Neural cell (in vitro differentiated cells): ENCODE data around the gene APBA2. TPM values are rescaled to one million over a fixed set of nuclear protein-coding genes. Genes with fewer than 3 reads are reported as not detected.

Source experiments
- H2AFZ ChIP-seq: fragments of 200-600, 300-800 bp; sonication (generic), shearing (Covaris generic); 2 replicates; pipeline ENCODE4 v1.6.0; 2014; ENCODE audit warnings: low read depth, mild to moderate bottlenecking, antibody characterized with exemption, low read length, moderate library complexity
- H3F3A ChIP-seq: fragments of 200-600 bp; shearing (Covaris generic); 2 replicates; pipeline ENCODE4 v1.6.1; 2016; ENCODE audit warnings: mild to moderate bottlenecking, moderate library complexity, mixed read lengths, antibody characterized with exemption, low read length; ENCODE audit not compliant: insufficient read depth, poor library complexity, severe bottlenecking
- H3K27ac ChIP-seq: fragments of 200-600, 300-800 bp; sonication (generic), shearing (Covaris generic); 2 replicates; pipeline ENCODE4 v1.5.1; 2014; ENCODE audit warnings: mild to moderate bottlenecking, low read length, moderate library complexity
- H3K27me3 ChIP-seq: fragments of 300-800, 200-600 bp; sonication (generic), shearing (Covaris generic); 2 replicates; pipeline ENCODE4 v1.6.0; 2014; ENCODE audit warnings: mild to moderate bottlenecking, low read depth, low read length, moderate library complexity; ENCODE audit not compliant: insufficient read depth
- H3K36me3 ChIP-seq: fragments of 300-800, 200-600 bp; sonication (generic), shearing (Covaris generic); 2 replicates; pipeline ENCODE4 v1.5.1; 2014; ENCODE audit warnings: mild to moderate bottlenecking, antibody characterized with exemption, low read length, moderate library complexity; ENCODE audit not compliant: insufficient read depth
- H3K4me2 ChIP-seq: fragments of 300-800, 200-600 bp; sonication (generic), shearing (Covaris generic); 2 replicates; pipeline ENCODE4 v1.6.0; 2014; ENCODE audit warnings: mild to moderate bottlenecking, low read length
- H3K4me3 ChIP-seq: fragments of 300-800, 200-600 bp; sonication (generic), shearing (Covaris generic); 2 replicates; pipeline ENCODE4 v1.5.1; 2014; ENCODE audit warnings: mild to moderate bottlenecking, low read length, moderate library complexity
- H3K79me2 ChIP-seq: fragments of 200-600 bp; shearing (Covaris generic); replicated peaks from 2 replicates; pipeline ENCODE4 v1.6.0; 2014; ENCODE audit warnings: mild to moderate bottlenecking, low read length, moderate library complexity; ENCODE audit not compliant: insufficient read depth
- H3K9ac ChIP-seq: fragments of 300-800, 200-600 bp; sonication (generic), shearing (Covaris generic); 2 replicates; pipeline ENCODE4 v1.6.1; 2016; ENCODE audit warnings: mild to moderate bottlenecking, low read length, mixed read lengths
- H3K9me2 ChIP-seq: fragments of 200-600 bp; shearing (Covaris generic); 2 replicates; pipeline ENCODE4 v1.6.1; 2016; ENCODE audit warnings: mild to moderate bottlenecking, low read length, mixed read lengths; ENCODE audit not compliant: insufficient read depth
- H3K9me3 ChIP-seq: fragments of 200-600, 300-800 bp; sonication (generic), shearing (Covaris generic); 2 replicates; pipeline ENCODE4 v1.6.1; 2016; ENCODE audit warnings: mild to moderate bottlenecking, mixed run types, low read length, moderate library complexity, mixed read lengths
- H4K20me1 ChIP-seq: fragments of 200-600 bp; shearing (Covaris generic); 2 replicates; pipeline ENCODE4 v1.6.1; 2016; ENCODE audit warnings: mild to moderate bottlenecking, mixed run types; ENCODE audit not compliant: insufficient read depth
- EP300 ChIP-seq: fragments of 450-650 bp; conservative IDR thresholded peaks from 2 replicates; pipeline ENCODE4 v1.6.1; 2014; ENCODE audit warnings: antibody characterized with exemption, mild to moderate bottlenecking, moderate library complexity; ENCODE audit not compliant: poor library complexity, severe bottlenecking
- EZH2 ChIP-seq: fragments of 200-600, 300-800 bp; shearing (Covaris generic), sonication (generic); IDR thresholded peaks from 2 replicates; pipeline ENCODE4 v1.6.1; 2014; ENCODE audit warnings: antibody characterized with exemption, low read length, borderline replicate concordance, mild to moderate bottlenecking; ENCODE audit not compliant: insufficient read depth, poor library complexity, severe bottlenecking
- MXI1 ChIP-seq: fragments of 450-650 bp; conservative IDR thresholded peaks from 2 replicates; pipeline ENCODE4 v1.6.1; 2014; ENCODE audit warnings: antibody characterized with exemption, mild to moderate bottlenecking; ENCODE audit not compliant: poor library complexity, severe bottlenecking
- POLR2AphosphoS5 ChIP-seq: IDR thresholded peaks from 2 replicates; pipeline ENCODE4 v1.6.1; 2012
- RAD21 ChIP-seq: fragments of 450-650 bp; conservative IDR thresholded peaks from 2 replicates; pipeline ENCODE4 v1.6.1; 2014; ENCODE audit warnings: antibody characterized with exemption, mild to moderate bottlenecking, moderate library complexity
- SMC3 ChIP-seq: fragments of 450-650 bp; conservative IDR thresholded peaks from 2 replicates; pipeline ENCODE4 v1.6.1; 2014; ENCODE audit warnings: antibody characterized with exemption, mild to moderate bottlenecking, moderate library complexity; ENCODE audit not compliant: poor library complexity
- TAF1 ChIP-seq: IDR thresholded peaks from 2 replicates; pipeline ENCODE4 v1.6.1; 2012; ENCODE audit warnings: low read depth
- polyA plus RNA-seq: library from polyadenylated mRNA; depleted of rRNA; stranded (reverse); fragments of >200 nt; gene quantifications from 2 replicates; pipeline ENCODE4 v1.2.3, GENCODE V29; 2014
- TF ChIP-seq, protein P1 (sequence below): fragments of 450-650 bp; IDR thresholded peaks from 2 replicates; pipeline ENCODE4 v1.5.1; 2014; ENCODE audit warnings: antibody characterized with exemption, mild to moderate bottlenecking, moderate library complexity; ENCODE audit not compliant: poor library complexity, severe bottlenecking
- TF ChIP-seq, protein P2 (sequence below): IDR thresholded peaks from 2 replicates; pipeline ENCODE4 v1.6.1; 2012; ENCODE audit warnings: borderline replicate concordance

The APBA2 gene
- polyA plus RNA-seq, 1 donor from 2014 or later = 134 TPM

DNA sequence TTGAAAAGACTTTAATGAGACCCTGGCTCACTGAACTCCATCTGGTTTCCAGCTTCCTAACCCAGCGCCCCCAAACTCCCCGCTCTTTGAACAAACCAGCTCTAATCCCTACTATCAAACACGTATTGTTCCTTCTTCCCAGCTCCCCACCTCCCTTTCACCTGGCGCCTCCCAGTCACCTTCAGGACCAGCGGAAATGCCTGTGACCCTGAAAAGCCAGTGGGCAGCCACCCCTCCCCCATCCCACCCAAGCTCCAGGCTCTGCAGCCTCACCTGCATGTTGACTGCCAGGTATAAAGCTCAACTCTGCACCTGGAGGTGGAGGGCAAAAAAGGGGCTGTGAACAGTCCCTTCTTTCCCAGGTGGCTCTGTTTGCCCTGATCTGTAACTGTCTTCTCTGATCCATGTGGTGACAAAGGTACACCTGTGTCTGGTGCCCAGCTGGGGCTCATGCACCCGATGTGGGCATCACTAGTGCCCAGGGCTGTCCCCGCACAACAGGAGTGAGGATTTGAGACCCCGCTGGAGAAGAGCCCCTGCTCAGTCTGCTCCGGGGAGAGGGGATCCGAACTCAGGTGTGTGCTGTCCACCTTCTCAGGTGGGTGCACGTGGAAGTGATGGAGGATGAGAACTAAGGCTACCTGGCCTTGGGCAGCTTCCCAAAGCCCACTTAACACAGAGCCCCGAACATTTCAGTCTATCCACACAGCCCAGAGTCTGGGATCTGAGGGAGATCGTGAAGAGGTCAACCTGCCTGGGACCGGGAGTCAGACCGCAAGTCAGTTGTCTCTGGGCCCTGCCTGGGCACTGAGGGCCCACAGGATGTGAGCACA is 254.9 kb downstream of the APBA2 start:
- Histone ChIP-seq H3F3A (no peaks in the 10 kb centered on the region), H3K4me2 (no peak overlapping the region), H3K9me2 (no peaks in the 10 kb centered on the region), H3K79me2 (no peaks in the 10 kb centered on the region), H3K9ac (no peak overlapping the region), H3K9me3 (no peaks in the 10 kb centered on the region), H3K27ac (no peak overlapping the region), H3K27me3 (no peaks in the 10 kb centered on the region), H3K4me3 (no peak overlapping the region), H2AFZ (no peak overlapping the region), H3K36me3 (no peaks in the 10 kb centered on the region), H4K20me1 (no peaks in the 10 kb centered on the region)
- TF ChIP-seq MXI1 = no peak

DNA sequence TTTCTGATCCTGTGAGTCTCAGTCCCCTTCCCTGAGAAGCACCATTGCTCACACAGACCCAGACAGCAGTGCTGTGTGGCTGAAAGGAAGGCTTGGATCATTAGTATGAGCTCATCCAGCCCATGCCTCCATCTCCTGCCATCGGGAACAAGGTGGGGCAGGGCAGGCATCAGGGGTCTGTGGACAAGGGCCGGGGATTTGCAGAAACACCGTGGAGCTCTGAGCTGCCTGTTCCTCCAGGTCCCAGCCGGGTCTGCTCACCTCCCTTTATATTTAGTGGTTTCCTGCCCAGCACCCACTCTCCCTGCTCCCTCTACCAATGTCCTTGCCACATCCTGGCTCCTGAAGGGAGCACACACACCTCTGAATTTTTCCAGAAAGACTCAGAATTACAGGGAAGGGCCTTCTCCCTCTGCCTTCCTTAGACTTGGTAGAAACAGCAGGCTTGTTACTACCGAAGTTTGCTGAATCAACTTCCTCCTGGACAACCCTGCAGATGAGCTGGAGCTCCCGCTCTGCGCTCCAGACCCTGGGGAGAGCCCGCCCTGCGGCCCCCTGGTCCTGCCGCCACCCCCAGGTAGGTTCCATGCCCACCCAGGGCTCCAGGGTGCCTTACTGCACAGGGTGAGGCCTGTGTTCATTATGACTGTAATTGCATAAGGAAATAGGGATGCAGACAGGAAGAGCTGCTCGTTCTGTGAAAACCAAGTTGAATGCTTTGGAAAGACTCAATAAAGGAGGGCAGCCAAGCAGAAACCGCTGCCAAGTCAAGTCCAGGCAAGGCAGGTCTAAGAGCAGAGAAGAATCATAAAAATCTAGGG is 255.7 kb downstream of the APBA2 start:
- no peaks in the 10 kb centered on the region for H3K36me3 ChIP-seq
- TF ChIP-seq POLR2AphosphoS5 (no peak), SMC3 (no peak), RAD21 (no peak), TAF1 (no peak), EP300 (no peak), EZH2 (no peak), MXI1 (no peak)
- TF ChIP-seq, protein P1, sequence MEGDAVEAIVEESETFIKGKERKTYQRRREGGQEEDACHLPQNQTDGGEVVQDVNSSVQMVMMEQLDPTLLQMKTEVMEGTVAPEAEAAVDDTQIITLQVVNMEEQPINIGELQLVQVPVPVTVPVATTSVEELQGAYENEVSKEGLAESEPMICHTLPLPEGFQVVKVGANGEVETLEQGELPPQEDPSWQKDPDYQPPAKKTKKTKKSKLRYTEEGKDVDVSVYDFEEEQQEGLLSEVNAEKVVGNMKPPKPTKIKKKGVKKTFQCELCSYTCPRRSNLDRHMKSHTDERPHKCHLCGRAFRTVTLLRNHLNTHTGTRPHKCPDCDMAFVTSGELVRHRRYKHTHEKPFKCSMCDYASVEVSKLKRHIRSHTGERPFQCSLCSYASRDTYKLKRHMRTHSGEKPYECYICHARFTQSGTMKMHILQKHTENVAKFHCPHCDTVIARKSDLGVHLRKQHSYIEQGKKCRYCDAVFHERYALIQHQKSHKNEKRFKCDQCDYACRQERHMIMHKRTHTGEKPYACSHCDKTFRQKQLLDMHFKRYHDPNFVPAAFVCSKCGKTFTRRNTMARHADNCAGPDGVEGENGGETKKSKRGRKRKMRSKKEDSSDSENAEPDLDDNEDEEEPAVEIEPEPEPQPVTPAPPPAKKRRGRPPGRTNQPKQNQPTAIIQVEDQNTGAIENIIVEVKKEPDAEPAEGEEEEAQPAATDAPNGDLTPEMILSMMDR = no peak
- TF ChIP-seq, protein P2, sequence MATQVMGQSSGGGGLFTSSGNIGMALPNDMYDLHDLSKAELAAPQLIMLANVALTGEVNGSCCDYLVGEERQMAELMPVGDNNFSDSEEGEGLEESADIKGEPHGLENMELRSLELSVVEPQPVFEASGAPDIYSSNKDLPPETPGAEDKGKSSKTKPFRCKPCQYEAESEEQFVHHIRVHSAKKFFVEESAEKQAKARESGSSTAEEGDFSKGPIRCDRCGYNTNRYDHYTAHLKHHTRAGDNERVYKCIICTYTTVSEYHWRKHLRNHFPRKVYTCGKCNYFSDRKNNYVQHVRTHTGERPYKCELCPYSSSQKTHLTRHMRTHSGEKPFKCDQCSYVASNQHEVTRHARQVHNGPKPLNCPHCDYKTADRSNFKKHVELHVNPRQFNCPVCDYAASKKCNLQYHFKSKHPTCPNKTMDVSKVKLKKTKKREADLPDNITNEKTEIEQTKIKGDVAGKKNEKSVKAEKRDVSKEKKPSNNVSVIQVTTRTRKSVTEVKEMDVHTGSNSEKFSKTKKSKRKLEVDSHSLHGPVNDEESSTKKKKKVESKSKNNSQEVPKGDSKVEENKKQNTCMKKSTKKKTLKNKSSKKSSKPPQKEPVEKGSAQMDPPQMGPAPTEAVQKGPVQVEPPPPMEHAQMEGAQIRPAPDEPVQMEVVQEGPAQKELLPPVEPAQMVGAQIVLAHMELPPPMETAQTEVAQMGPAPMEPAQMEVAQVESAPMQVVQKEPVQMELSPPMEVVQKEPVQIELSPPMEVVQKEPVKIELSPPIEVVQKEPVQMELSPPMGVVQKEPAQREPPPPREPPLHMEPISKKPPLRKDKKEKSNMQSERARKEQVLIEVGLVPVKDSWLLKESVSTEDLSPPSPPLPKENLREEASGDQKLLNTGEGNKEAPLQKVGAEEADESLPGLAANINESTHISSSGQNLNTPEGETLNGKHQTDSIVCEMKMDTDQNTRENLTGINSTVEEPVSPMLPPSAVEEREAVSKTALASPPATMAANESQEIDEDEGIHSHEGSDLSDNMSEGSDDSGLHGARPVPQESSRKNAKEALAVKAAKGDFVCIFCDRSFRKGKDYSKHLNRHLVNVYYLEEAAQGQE = no peak
- H3K4me2 ChIP-seq = no peak overlapping the region
- no peaks in the 10 kb centered on the region for H3K9me3 ChIP-seq
- H4K20me1 ChIP-seq = no peaks in the 10 kb centered on the region
- H3F3A ChIP-seq = no peaks in the 10 kb centered on the region
- H2AFZ ChIP-seq = no peak overlapping the region
- H3K9ac ChIP-seq = no peak overlapping the region
- no peak overlapping the region for H3K4me3 ChIP-seq
- H3K27me3 ChIP-seq = no peaks in the 10 kb centered on the region
- no peaks in the 10 kb centered on the region for H3K79me2 ChIP-seq
- no peaks in the 10 kb centered on the region for H3K9me2 ChIP-seq
- peak overlapping the region; percentile 88 for H3K27ac ChIP-seq
